HG03521 (cell line): ENCODE data around the gene PRDM12.

ENCODE experiments used
- ATAC-seq: cut with Tn5 transposase; IDR thresholded peaks from one replicate; pipeline ENCODE4 v1.9.1; 2021; ENCODE audit warnings: mild to moderate bottlenecking, moderate library complexity; ENCODE audit not compliant: unreplicated experiment

PRDM12 gene

GRCh38 chr9:130635721-130636647 is 28.4 kb upstream of the PRDM12 start:
- ATAC-seq, result no peak

GRCh38 chr9:130636648-130637020 is 27.8 kb upstream of the PRDM12 start:
- no peak for ATAC-seq

GRCh38 chr9:130638284-130639123 is 25.9 kb upstream of the PRDM12 start:
- no peak for ATAC-seq

- no peak for ATAC-seq
Measured at GRCh38 chr9:130639124-130639765, 25.1 kb upstream of the PRDM12 start.

GRCh38 chr9:130639866-130640555 is 24.4 kb upstream of the PRDM12 start:
- ATAC-seq, result no peak

GRCh38 chr9:130640681-130641080 is 23.7 kb upstream of the PRDM12 start:
- no peak for ATAC-seq

- ATAC-seq, result no peak
Measured at GRCh38 chr9:130642926-130643325, 21.5 kb upstream of the PRDM12 start.

GRCh38 chr9:130651221-130651620 is 13.2 kb upstream of the PRDM12 start:
- no peak for ATAC-seq

GRCh38 chr9:130651752-130652151 is 12.6 kb upstream of the PRDM12 start:
- no peak for ATAC-seq

GRCh38 chr9:130654879-130655278 is 9.5 kb upstream of the PRDM12 start:
- no peak for ATAC-seq

GRCh38 chr9:130658893-130659698 is 5.3 kb upstream of the PRDM12 start:
- ATAC-seq, result no peak

GRCh38 chr9:130659699-130660248 is 4.6 kb upstream of the PRDM12 start:
- no peak for ATAC-seq

GRCh38 chr9:130660326-130660682 is 4.1 kb upstream of the PRDM12 start:
- ATAC-seq, result no peak

- no peak for ATAC-seq
Measured at GRCh38 chr9:130660683-130661450, 3.5 kb upstream of the PRDM12 start.

- no peak for ATAC-seq
Measured at GRCh38 chr9:130661451-130662098, 2.8 kb upstream of the PRDM12 start.

- ATAC-seq, result no peak
Measured at GRCh38 chr9:130662099-130662969, 2.1 kb upstream of the PRDM12 start.

GRCh38 chr9:130662970-130663257 is 1.5 kb upstream of the PRDM12 start:
- no peak for ATAC-seq
